B cell (primary cell): ENCODE measurements around the gene CTIF.

Source experiments
- CTCF ChIP-seq: fragments of 200-600 bp; IDR thresholded peaks from one replicate; pipeline ENCODE4 v1.8.0; 2022; ENCODE audit warnings: antibody characterized with exemption, mild to moderate bottlenecking
- EZH2 ChIP-seq: IDR thresholded peaks from 2 replicates; pipeline ENCODE4 v1.6.1; 2012; ENCODE audit warnings: borderline replicate concordance, low read depth, mild to moderate bottlenecking, moderate library complexity, low read length; ENCODE audit not compliant: insufficient read depth, poor library complexity, severe bottlenecking

GRCh38 chr18:48878471-48878870 is 339.6 kb downstream of the CTIF start:
- TF ChIP-seq CTCF (no peak), EZH2 (no peak)
